GM21737 (cell line): ENCODE data around the gene FITM1.
"Not testable (repeated sequence)": the region's sequence is repeated elsewhere in the genome, so short reads cannot be mapped to it uniquely, and the experiment has no call there.

ENCODE experiments used
- ATAC-seq: cut with Tn5 transposase; IDR thresholded peaks from one replicate; pipeline ENCODE4 v1.9.1; 2021; ENCODE audit warnings: mild to moderate bottlenecking, moderate library complexity; ENCODE audit not compliant: unreplicated experiment

The FITM1 gene

DNA sequence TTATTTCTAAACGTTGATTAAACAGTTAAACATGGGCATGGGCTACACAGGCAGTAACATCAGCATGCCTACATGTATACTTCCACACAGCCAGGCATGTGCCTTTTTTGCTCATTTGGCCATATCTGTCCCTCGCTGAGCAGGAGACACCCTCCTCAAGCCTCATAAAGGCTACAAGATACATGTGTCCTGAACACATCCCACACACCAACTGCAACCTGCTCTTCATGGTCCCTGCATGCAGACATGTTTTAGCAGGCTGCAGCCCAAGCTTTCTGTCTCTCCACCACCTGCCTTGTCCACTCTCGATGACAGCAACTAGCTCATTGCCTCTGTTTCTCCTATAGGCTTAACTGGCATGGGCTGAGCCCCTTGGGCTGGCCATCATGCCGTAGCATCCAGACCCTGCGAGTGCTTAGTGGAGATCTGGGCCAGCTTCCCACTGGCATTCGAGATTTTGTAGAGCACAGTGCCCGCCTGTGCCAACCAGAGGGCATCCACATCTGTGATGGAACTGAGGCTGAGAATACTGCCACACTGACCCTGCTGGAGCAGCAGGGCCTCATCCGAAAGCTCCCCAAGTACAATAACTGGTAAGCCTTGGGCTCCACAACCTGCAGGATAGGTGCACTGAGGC is 33.8 kb upstream of the FITM1 start:
- ATAC-seq = no peak

DNA sequence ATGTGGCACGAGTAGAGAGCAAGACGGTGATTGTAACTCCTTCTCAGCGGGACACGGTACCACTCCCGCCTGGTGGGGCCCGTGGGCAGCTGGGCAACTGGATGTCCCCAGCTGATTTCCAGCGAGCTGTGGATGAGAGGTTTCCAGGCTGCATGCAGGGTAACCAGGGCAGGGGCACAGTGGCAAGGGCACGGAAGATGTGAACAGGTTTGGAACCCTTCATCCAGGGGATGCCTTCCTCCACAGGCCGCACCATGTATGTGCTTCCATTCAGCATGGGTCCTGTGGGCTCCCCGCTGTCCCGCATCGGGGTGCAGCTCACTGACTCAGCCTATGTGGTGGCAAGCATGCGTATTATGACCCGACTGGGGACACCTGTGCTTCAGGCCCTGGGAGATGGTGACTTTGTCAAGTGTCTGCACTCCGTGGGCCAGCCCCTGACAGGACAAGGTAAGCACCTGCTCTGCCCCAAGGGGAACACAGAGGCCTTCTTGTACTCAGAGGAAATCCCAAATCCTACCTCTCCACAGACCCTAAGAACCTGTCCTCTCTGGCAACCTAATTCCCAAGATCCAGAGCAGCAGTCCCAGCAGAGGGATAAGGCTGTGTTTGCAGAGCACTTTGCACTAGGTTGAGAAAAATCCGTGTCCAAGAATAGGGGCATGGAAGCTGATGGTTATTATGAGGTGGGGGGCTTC is 32.1 kb upstream of the FITM1 start:
- ATAC-seq = no peak

DNA sequence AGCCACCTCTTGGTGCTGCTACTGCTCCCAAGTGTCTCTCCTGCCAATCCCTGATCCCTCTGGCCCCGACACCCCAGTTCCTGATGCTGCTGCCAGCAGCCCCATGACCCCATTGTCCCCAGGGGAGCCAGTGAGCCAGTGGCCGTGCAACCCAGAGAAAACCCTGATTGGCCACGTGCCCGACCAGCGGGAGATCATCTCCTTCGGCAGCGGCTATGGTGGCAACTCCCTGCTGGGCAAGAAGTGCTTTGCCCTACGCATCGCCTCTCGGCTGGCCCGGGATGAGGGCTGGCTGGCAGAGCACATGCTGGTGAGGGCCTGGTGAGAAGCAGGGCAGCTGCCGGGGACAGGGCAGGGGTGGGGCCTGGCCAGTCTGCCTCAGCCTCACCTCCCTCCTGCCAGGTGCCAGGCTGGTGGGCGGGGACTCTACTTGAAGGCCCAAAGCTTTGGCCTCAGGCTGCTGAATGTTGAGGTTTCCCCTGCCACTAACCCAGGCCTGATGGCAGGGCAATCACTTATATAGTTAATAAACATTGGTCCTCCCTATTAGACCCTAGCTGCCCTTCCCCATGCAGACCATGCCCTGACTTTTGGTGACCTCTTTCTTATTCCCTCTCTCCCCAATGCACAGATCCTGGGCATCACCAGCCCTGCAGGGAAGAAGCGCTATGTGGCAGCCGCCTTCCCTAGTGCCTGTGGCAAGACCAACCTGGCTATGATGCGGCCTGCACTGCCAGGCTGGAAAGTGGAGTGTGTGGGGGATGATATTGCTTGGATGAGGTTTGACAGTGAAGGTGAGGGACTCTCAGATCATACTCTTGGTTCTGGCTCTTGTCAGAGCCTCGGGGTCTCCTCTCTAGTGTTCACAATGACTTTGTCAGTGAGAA is 31.3 kb upstream of the FITM1 start:
- no peak for ATAC-seq

DNA sequence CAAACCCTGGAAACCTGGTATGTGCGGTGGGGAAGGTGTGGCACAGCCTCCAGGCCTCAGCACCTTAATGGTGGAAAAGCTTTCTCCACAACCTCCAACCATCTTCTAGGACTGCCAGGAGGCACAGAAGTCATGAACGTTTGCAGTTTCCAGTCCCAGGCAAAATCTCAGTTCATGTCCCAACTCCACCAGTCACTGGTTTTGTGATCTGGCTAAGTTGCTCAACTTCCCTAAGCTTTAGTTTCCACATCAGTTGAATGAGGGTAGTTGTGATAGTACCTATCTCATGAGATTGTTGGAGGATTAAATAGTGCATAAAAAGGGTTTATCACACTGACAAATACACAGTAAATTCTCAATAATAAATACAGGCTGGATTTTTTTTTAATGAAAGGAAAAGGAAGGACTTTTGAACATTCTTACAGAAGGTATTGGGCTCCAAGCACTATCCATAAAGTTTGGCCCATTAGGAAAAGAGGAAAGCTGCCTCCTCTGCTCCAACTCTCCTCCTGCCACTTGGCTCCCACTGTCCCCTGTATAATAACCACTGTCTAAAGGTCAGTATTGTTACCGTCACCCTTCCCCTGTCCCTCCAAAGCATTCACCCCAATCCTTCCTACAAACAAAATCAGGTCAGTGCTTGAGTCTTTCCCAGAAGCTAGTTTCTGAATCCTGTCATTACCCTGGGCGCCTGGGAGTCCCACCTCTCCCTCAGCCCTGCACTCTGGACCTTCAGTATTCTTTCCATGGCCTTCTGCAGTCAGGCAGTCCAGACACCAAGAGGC is 30.1 kb upstream of the FITM1 start:
- ATAC-seq = no peak

DNA sequence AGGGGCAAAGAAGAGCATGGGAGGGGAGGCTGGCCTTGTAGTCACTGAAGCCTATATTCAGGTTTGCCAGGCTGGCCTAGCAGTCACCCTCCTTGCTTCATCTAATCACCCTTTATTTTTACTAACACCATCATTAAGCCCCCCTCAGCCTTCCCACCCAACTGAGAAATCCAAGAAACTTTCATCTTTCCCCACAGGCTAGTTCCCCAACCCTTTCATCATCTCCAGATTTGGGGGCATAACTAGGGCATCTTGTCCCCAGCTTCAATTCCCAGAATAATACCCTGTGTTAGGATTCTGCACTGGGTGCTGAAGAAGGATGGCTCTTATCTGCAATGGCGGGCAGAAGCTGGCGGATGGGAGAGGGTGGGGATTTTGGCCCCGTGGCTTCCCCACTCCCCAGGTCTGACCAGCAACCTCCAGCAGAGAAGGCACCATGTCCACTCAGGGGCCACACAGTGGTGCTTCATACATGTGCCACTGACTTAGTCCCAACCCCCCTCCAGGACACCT is 29.4 kb upstream of the FITM1 start:
- ATAC-seq = no peak

DNA sequence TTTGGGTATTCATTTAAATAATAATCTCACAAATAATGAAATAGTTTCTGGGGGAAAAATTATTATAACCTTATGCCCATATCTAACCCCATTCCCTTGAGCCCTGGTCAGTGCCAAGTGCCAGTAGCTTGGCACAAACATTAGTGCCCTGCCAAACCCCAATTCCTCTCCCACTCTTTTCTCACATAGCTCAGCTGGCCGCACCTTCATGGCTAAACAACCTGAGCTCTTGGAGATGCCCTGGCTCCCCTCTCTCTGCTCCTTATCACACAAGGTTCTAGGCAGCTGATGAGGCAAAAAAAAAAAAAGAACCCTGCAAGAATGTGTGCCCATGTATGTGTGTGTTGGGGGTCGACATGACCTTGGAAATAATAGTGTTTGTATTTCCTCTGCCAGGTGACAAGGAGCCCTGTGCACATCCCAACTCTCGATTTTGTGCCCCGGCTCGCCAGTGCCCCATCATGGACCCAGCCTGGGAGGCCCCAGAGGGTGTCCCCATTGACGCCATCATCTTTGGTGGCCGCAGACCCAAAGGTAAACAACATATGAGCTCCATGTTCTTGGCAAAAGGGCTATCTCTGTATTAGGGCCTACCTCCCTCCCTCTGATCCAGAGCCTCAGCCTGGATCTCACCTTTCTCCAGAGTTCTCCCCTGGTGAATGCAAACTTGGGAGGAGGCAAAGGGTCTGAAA is 28.0 kb upstream of the FITM1 start:
- ATAC-seq = no peak

DNA sequence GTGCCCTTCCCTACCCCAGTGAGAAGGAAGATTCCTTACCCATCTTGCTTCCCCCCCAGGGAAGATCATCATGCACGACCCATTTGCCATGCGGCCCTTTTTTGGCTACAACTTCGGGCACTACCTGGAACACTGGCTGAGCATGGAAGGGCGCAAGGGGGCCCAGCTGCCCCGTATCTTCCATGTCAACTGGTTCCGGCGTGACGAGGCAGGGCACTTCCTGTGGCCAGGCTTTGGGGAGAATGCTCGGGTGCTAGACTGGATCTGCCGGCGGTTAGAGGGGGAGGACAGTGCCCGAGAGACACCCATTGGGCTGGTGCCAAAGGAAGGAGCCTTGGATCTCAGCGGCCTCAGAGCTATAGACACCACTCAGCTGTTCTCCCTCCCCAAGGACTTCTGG is 27.0 kb upstream of the FITM1 start:
- no peak for ATAC-seq

DNA sequence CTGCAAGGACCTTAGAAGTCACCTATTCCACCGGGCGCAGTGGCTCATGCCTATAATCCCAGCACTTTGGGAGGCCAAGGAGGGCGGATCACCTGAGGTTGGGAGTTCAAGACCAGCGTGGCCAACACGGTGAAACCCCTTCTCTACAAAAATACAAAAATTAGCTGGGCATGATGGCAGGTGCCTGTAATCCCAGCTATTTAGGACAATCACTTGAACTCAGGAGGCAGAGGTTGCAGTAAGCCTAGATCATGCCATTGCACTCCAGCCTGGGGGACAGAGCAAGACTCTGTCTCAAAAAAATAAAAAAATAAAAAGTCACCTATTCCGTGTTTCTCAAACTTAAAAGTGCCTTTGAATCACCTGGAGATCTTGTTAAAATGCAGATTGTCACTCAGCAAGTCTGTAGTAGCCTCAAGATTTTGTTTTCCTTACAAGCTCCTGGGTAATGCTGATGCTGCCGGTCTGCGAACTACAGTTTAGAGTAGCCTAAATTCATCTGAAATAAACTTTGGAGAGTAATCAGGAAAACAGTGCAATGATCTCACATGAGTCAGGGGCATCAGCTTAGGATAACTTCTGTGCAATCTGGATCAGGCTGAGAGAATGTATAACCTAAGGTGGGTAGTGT is 24.7 kb upstream of the FITM1 start:
- ATAC-seq = not testable (repeated sequence)

DNA sequence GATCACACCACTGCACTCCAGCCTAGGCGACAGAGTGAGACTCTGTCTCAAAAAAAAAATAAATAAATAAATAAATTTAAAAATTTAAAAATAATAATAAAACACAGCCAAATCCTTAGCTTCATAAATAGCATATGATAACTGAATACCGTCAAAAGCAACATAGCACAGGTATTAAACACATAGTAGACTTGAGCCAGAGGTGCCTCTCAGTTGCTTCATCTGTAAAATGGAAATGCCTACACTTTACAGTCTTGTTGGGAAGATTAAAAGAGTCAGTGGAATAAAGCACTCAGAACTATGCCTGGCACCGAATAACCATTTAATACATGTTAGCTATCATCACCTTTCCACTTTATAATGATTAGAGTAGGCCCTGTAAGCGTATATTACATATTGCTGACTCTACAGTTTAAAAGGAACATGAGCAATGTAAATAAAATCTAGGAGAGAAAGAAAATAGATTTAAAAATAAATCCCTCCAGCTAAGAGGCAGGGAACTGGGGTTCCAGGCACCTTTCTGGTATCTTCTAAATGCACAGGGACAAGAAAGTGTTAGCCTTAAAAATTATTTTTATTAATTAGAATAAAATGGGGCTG is 23.7 kb upstream of the FITM1 start:
- ATAC-seq = no peak

DNA sequence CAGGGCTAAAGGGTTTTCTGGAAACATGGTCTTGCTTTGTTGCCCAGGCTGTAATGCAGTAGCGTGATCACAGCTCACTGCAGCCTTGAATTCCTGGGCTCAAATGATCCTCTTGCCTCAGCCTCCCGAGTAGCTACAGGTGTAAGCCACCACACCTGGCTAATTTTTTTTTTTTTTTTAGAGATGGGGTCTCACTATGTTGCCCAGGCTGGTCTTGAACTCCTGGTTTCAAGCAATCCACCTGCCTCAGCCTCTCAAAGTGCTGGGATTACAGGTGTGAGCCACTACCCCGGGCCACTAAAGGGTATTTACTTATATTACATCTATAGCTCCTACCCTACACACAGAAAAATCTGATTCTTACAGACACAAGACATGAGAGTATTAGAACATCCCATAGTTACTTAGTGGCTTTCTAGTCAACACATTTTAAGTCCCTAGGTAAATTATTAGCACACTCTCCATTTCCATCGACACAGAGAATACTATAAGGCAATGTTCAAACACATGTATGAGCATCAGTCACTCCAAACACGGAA is 22.1 kb upstream of the FITM1 start:
- no peak for ATAC-seq

DNA sequence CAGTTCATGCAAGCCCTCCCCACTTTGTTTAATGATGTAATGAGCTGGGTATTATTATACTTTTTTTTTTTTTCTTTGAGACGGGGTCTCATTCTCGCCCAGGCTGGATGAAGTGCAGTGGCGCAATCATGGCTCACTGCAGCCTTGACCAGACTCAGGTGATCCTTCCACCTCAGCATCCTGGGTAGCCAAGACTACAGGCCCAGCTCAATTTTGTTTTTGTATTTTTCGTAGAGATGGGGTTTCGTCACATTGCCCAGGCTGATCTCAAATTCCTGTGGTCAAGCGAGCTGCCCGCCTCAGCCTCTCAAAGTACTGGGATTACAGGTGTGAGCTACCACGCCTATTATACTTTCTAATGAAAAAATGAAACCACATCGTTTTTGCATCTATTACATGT is 20.4 kb upstream of the FITM1 start:
- no peak for ATAC-seq

DNA sequence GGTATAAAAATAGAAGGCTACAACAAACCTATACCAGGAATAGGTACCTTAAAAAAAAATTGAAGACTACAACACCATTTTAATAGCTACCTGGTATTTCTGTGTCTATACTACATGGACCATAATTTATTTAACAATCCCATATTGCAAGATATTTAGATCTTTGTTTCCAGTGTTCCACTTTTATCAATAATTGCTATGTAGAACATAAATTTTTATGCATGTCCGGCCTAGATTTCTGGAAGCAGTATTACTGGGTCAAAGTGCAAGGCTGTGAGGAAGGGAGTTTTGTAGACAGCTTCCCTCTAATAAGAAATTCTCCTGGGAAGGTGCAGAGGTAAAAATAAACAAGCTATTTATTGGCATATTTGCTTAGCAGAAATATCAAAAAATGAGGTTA is 19.9 kb upstream of the FITM1 start:
- ATAC-seq = no peak

DNA sequence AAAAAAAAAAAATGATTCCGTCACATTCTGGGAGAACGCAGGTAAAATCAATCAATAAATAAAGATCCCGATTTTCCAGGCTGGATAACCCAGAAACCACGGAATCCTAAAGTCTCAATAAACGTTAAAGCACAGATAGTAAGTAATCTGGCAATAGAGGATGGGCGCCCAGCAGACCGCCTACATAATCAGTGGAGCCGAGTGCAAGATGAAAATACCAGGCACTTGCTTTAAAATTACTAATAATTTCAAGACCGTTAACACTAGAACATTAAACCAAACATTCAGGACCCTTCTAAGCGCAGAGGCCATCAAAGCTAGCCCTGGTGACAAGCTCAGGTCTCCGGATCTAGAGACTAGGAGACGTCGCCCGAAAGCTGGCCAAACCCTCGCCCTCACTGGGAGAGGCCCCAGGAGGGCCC is 17.1 kb upstream of the FITM1 start:
- ATAC-seq = no peak

DNA sequence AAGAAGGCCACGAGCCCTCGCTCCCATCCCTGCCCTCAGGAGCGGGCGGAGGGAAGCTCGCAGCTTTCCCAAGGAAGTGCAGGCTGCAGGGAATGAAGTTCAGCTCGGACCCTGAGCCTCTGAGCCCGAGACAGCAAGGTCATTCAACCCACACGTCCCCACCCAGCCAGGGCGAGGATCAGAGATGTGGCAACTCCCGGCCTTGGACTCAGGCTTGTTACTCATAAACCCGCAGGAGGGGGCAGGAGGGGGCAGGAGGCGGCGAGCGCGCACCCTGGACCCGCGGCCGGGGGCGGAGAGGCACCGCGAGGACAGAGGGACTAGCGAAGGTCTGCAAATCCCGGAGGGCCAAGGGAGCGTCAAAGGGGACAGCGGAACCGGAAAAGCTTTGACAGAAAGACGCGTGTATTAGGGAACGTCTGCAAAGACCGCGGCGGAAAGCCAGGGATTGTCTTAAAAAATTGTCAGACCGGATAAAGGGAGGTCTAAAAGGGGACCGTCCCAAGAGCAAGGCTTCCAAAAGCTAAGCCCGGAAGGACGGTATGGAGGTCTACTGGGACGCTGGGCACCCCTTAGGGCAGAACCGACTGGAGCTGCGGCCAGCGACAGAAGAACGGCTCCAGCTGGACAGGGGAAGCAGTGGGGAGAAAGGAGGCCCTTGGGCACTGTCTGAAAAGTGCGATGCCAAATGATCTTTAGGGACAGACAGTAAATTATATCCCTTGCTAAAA is 16.5 kb upstream of the FITM1 start:
- ATAC-seq = peak; percentile 27

DNA sequence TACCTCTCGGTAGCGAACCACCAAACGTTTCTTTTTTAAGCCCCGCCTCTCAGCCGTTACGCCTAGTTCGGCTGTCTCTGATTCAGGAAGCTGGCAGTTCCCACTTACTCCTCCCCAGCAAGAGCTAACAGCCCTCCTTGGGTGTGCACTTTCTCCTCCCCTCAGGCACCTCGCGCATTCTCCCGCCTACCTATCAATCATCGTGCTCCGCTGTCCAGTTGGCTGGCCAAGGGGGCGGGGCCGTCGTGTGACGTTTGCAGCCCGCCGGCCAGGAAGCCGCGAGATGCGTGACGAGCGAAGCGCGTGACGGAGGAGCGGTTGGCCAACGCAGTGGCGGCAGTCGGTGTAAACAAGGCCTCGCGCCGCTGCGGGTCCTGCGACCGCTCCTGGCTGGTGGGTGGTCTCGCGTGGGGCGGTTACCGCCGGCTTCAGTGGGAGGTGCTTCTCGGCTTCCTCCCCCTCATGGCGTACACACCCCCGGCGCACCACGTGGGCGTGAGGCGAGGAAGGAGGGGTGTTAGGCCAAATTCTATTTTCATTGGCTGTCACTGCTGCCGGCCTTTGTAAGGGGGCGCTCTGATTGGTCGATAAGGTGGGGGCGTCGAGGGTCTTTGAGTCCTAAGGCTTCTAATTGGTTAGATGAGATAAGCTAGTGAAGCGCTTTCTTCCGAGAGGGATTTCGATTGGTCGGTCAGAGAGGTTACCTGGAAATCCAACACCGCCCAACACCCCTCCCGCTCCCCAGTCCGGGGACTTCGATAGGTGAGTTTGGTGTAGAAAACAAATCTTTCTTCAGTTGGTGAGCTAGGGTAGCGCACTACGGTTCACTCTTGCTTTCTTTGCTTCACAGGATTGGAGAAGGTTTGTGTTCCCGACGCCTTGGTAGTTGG is 15.7 kb upstream of the FITM1 start, which contains the start of the genes DCAF11 and NRL:
TSS of gene DCAF11 (plus strand) at position 246 of the 890 bp plus-strand sequence. CDS start 818 bp downstream, outside the sequence.
TSS of gene NRL (minus strand) at position 418 of the 890 bp plus-strand sequence. CDS start 32,101 bp downstream, outside the sequence.
- peak; percentile 78 for ATAC-seq

DNA sequence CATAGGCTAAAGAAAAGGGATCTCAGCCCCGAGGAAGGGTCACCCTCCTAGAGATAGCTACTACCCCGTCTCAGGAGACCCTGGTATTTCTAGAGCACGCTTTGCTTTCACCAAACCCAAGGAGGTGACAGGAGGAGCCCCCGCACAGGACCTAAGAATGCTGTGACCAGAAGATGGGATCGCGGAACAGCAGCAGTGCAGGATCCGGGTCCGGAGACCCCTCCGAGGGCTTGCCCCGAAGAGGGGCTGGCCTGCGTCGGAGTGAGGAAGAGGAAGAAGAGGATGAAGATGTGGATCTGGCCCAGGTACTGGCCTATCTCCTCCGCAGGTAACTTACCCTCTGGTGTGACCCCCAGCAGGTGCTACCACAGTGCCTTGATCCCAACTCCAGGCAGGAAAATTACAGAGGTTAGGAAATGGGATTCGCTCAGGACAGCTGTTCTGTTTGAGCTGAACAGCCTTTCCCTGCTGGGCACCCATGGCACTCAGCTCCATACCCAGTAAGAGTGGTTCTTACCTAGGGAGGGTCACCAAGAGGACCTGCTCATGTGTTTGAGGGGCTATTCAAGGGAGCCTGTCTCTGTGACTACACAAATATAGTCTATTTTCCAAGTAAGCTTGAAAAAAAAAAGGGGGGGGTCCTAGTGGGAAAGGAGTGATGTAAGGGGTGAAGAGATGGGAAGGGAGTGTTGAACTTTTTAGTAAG is 14.9 kb upstream of the FITM1 start:
- no peak for ATAC-seq
